ENCODE measurements around the gene TPX2.

DNA sequence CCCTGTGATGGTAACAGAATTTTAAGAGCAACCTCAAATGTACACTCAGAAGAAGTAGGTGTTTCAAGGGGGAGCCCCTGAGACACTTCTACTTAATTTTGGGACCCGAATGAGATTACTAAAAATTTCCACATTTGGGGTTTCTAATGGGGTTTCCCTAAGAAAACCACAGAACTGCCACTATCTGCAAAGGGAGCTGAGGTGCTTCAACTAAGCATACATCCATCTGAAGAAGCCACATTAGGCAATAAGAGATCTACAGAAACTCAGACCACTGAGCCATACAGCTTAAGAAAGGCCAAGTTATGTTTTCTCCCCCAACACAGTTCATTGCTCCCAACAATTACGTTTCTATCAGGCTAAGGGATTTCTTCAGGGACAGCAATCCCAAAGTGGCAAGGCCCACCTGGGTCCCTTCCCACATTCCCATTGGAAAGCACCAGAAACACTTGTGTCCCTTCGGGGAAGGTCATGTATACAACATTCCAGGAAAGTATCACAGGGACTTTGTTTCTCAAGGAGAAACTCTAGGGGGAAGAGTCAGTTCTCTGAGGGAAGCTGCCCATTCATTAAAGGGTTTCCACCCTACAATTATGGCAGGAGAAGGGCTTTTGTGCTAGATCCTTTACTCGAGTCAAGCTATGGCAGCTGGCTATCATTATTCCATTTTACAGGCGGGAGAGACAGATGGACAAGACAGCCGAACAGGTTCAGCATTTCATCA lies 21.4 kb upstream of the TPX2 start:
- TF ChIP-seq CTCF (IDR thresholded peaks at IDR 0.05) (no peak), POLR2A (IDR thresholded peaks at IDR 0.05) (no peak), POLR2AphosphoS5 (IDR thresholded peaks at IDR 0.05) (no peak)
